ENCODE measurements around the gene ARPC2. TPM values are rescaled to one million over a fixed set of nuclear protein-coding genes. Genes with fewer than 3 reads are reported as not detected.
"Not testable (repeated sequence)": the region's sequence is repeated elsewhere in the genome, so short reads cannot be mapped to it uniquely, and the experiment has no call there.

Gene ARPC2
- total RNA-seq, 2 donors from 2014 or later: 243 to 247 TPM

DNA sequence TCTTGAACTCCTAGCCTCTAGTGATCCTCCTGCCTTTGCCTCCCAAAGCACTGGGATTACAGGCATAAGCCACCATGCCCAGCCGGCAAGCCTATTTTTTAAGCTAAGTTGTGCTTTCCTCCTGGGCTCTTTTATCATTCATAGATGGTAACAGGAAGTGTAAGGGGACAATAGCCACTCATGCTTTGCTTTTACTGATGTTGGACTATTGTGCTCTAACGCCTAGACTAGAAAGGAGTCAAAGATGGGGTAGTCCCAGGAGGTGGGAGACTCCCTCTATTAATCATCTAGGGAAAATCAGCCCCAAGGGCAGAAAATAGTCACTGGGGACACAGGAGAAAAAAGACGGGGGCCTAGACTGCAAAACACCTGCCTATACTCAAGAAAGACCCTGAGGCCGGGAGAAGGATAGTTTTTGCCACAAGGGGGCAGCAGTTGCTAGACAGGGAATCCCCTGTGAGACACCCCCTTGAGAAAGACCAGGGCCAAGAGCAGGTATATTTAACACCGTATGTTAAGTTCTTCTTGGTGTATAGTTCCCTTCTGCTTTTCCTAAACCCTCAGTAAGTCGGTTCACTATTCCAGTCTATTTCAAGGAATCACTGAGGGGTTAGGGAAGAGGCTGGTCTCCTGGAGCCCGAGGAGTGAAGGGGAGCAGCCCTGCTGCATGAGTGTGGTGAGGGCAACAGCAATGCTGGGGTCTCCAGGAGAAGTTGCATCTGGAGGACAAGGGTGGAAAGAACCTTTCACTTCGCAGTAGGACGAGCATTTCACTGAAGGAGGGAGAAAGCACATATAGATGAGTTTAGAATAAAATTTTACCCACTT lies 48.1 kb upstream of the ARPC2 start:
- Mint-ChIP-seq H3K4me3 (no peak overlapping the region), H3K4me1 (no peaks in the 10 kb centered on the region), H3K27me3 (ENCODE audit: insufficient read depth) (peaks cover 42% of the 10 kb centered on the region), H3K9me3 (no peaks in the 10 kb centered on the region), H3K36me3 (ENCODE audit: low read depth) (no peaks in the 10 kb centered on the region), H3K27ac (no peak overlapping the region)
- H3K27ac ChIP-seq (ENCODE audit: low read depth, low read length): no peak overlapping the region
- H3K9me3 ChIP-seq (ENCODE audit: control insufficient read depth, low read length): no peaks in the 10 kb centered on the region
- WGBS, 2 experiments (ENCODE audit: insufficient coverage in 1 of 2, insufficient read length in 1 of 2): 35 to 61% methylated on average over 3 to 9 of the region's 9 CpGs
- no peak overlapping the region for H3K9ac ChIP-seq (ENCODE audit: extremely low read depth, low read length, poor library complexity, severe bottlenecking)
- H3K36me3 ChIP-seq (ENCODE audit: control insufficient read depth, insufficient read depth, low read length): no peaks in the 10 kb centered on the region
- TF ChIP-seq, protein P1, sequence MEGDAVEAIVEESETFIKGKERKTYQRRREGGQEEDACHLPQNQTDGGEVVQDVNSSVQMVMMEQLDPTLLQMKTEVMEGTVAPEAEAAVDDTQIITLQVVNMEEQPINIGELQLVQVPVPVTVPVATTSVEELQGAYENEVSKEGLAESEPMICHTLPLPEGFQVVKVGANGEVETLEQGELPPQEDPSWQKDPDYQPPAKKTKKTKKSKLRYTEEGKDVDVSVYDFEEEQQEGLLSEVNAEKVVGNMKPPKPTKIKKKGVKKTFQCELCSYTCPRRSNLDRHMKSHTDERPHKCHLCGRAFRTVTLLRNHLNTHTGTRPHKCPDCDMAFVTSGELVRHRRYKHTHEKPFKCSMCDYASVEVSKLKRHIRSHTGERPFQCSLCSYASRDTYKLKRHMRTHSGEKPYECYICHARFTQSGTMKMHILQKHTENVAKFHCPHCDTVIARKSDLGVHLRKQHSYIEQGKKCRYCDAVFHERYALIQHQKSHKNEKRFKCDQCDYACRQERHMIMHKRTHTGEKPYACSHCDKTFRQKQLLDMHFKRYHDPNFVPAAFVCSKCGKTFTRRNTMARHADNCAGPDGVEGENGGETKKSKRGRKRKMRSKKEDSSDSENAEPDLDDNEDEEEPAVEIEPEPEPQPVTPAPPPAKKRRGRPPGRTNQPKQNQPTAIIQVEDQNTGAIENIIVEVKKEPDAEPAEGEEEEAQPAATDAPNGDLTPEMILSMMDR (conservative IDR thresholded peaks at IDR 0.05): peak; percentile 92
- H3K4me1 ChIP-seq (ENCODE audit: control insufficient read depth, insufficient read depth, low read length): no peaks in the 10 kb centered on the region
- H3K27me3 ChIP-seq (ENCODE audit: control insufficient read depth, insufficient read depth, low read length, poor library complexity, severe bottlenecking): peaks cover 36% of the 10 kb centered on the region
- DNase-seq: peak; percentile 92
- no peak overlapping the region for H3K4me3 ChIP-seq (ENCODE audit: low read length)

DNA sequence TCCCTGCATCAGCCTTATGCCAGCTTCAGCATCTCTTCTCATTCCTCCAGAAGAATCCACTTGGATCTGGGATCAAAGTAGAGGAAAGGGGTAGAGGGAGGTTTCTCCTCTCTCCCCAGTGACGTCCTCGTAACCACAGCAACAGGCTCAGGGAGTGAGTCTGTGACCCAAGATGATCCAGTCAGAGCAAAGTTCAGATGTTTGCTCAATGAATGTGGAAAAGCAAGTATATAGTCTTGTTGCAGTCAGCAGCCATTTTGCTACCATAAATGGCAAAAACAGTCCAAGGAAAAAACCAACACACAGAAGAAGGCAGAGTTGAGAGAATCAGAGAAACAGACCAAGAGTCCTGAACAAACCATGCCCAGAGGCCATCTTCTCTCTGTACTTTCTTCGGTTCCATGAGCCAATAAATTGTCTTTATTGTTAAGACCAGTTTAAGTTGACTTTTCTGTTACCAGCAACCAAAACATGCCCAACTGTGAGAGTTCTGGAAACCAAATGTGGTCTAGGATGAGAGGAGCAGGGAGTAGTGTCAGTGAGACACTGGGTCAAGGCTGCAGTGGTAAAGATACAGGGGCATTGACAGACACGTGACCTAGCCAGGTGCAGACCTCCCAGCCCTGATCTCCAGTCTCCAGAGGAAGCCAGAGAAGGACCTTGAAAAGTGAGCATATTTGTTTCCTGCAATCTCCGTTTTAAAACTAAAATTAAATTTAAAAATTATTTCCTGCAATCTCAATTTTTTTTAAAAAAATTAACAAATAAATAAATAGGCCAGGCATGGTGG lies 47.0 kb upstream of the ARPC2 start:
- H3K27ac ChIP-seq (ENCODE audit: low read depth, low read length): no peak overlapping the region
- TF ChIP-seq, protein P1 (conservative IDR thresholded peaks at IDR 0.05): no peak
- H3K27me3 ChIP-seq (ENCODE audit: control insufficient read depth, insufficient read depth, low read length, poor library complexity, severe bottlenecking): peaks cover 33% of the 10 kb centered on the region
- no peak overlapping the region for H3K27ac Mint-ChIP-seq
- peaks cover 37% of the 10 kb centered on the region for H3K27me3 Mint-ChIP-seq (ENCODE audit: insufficient read depth)
- H3K4me3 Mint-ChIP-seq: no peak overlapping the region
- no peaks in the 10 kb centered on the region for H3K36me3 ChIP-seq (ENCODE audit: control insufficient read depth, insufficient read depth, low read length)
- no peaks in the 10 kb centered on the region for H3K9me3 ChIP-seq (ENCODE audit: control insufficient read depth, low read length)
- no peak overlapping the region for H3K9ac ChIP-seq (ENCODE audit: extremely low read depth, low read length, poor library complexity, severe bottlenecking)
- no peaks in the 10 kb centered on the region for H3K9me3 Mint-ChIP-seq
- DNase-seq: no peak
- H3K4me3 ChIP-seq (ENCODE audit: low read length): no peak overlapping the region
- H3K4me1 ChIP-seq (ENCODE audit: control insufficient read depth, insufficient read depth, low read length): no peaks in the 10 kb centered on the region
- no peaks in the 10 kb centered on the region for H3K4me1 Mint-ChIP-seq
- no peaks in the 10 kb centered on the region for H3K36me3 Mint-ChIP-seq (ENCODE audit: low read depth)
- WGBS, 2 experiments (ENCODE audit: insufficient coverage in 1 of 2, insufficient read length in 1 of 2): 87 to 90% methylated on average over 2 to 5 of the region's 5 CpGs

DNA sequence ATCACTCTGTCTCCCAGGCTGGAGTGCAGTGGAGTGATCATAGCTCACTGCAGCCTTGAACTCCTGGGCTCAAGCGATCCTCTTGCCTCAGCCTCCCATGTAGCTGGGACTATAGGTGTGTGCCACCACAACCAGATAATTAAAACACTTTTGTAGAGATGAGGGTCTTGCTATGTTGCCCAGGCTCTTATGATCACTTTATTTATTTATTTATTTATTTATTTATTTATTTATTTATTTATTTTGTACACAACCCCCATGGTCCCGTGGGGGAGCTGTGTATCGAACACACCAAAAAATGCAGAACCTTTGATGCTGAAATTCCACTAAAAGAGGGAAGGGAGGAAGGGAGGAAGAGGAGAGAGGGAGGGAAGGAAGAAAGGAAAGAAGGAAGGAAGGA lies 45.2 kb upstream of the ARPC2 start:
- not testable (repeated sequence) for H3K4me3 ChIP-seq (ENCODE audit: low read length); H3K4me1 ChIP-seq (ENCODE audit: control insufficient read depth, insufficient read depth, low read length); H3K9me3 Mint-ChIP-seq; H3K9me3 ChIP-seq (ENCODE audit: control insufficient read depth, low read length); H3K27ac Mint-ChIP-seq; H3K36me3 ChIP-seq (ENCODE audit: control insufficient read depth, insufficient read depth, low read length); H3K36me3 Mint-ChIP-seq (ENCODE audit: low read depth); H3K4me1 Mint-ChIP-seq; DNase-seq; H3K4me3 Mint-ChIP-seq; H3K9ac ChIP-seq (ENCODE audit: extremely low read depth, low read length, poor library complexity, severe bottlenecking); H3K27ac ChIP-seq (ENCODE audit: low read depth, low read length)
- 84% methylated on average over 3 of the region's 3 CpGs; no CpG with 5 or more reads in 1 of the 2 experiments for WGBS, 2 experiments (ENCODE audit: insufficient coverage in 1 of 2, insufficient read length in 1 of 2)
- peaks cover 33% of the 10 kb centered on the region for H3K27me3 ChIP-seq (ENCODE audit: control insufficient read depth, insufficient read depth, low read length, poor library complexity, severe bottlenecking)
- H3K27me3 Mint-ChIP-seq (ENCODE audit: insufficient read depth): peaks cover 31% of the 10 kb centered on the region

All from endodermal cell (in vitro differentiated cells).